ENCODE measurements around the gene SLC25A17. TPM values are rescaled to one million over a fixed set of nuclear protein-coding genes. Genes with fewer than 3 reads are reported as not detected.
A peak's percentile ranks its signal among the peaks of the same experiment; 100 is the strongest.
"Not testable (repeated sequence)": the region's sequence is repeated elsewhere in the genome, so short reads cannot be mapped to it uniquely, and the experiment has no call there.

The SLC25A17 gene
- total RNA-seq, 4 donors from 2014 or later, result 5.7 to 17.0 (median 12.2) TPM

- ATAC-seq, result no peak
- H3K4me1 ChIP-seq, result no peaks in the 10 kb centered on the region
- H3K27me3 ChIP-seq, result no peaks in the 10 kb centered on the region
- H3K36me3 ChIP-seq, result peaks cover 7 to 99% of the 10 kb centered on the region in 2 donors
- no peak for TF ChIP-seq POLR2A (IDR thresholded peaks at IDR 0.05)
- no peak for TF ChIP-seq POLR2AphosphoS5 (IDR thresholded peaks at IDR 0.05)
- no peak for TF ChIP-seq CTCF (IDR thresholded peaks at IDR 0.05)
- TF ChIP-seq EP300 (IDR thresholded peaks at IDR 0.05), result no peak
- no peak overlapping the region for H3K4me3 ChIP-seq
- no peaks in the 10 kb centered on the region for H3K9me3 ChIP-seq
- no peak overlapping the region for H3K27ac ChIP-seq
- 66 to 86% methylated on average over 6 of the region's 6 CpGs for WGBS, 2 donors (ENCODE audit: low coverage in 1 of 2)
Observed at GRCh38 chr22:40829131-40829530, 10.0 kb upstream of the SLC25A17 start.

- Histone ChIP-seq H3K9me3 (no peaks in the 10 kb centered on the region), H3K27ac (no peak overlapping the region), H3K4me1 (no peaks in the 10 kb centered on the region), H3K4me3 (no peak overlapping the region), H3K36me3 (peaks cover 7 to 97% of the 10 kb centered on the region in 2 donors), H3K27me3 (no peaks in the 10 kb centered on the region)
- 75 to 86% methylated on average over 7 of the region's 7 CpGs for WGBS, 2 donors (ENCODE audit: low coverage in 1 of 2)
- no peak for ATAC-seq
- TF ChIP-seq CTCF (IDR thresholded peaks at IDR 0.05) (no peak), EP300 (IDR thresholded peaks at IDR 0.05) (no peak), POLR2AphosphoS5 (IDR thresholded peaks at IDR 0.05) (no peak), POLR2A (IDR thresholded peaks at IDR 0.05) (no peak)
Observed at GRCh38 chr22:40826984-40827741, 8.0 kb upstream of the SLC25A17 start.

GRCh38 chr22:40826292-40826691 lies 7.1 kb upstream of the SLC25A17 start:
- not testable (repeated sequence) for ATAC-seq, H3K27me3 ChIP-seq, H3K27ac ChIP-seq, H3K4me1 ChIP-seq, H3K4me3 ChIP-seq, H3K9me3 ChIP-seq
- peaks cover 7 to 91% of the 10 kb centered on the region in 2 donors for H3K36me3 ChIP-seq
- WGBS, 2 donors (ENCODE audit: low coverage in 1 of 2), result 83% methylated on average over 1 of the region's 2 CpGs; no CpG with 5 or more reads in 1 of the 2 donors

- Histone ChIP-seq H3K27ac (no peak overlapping the region), H3K36me3 (peaks cover 0 to 63% of the 10 kb centered on the region in 2 donors), H3K4me3 (no peak overlapping the region), H3K27me3 (no peaks in the 10 kb centered on the region), H3K9me3 (no peaks in the 10 kb centered on the region), H3K4me1 (peaks cover 0 to 14% (median 5%) of the 10 kb centered on the region in 3 donors)
- no peak for TF ChIP-seq EP300 (IDR thresholded peaks at IDR 0.05)
- no peak for TF ChIP-seq POLR2AphosphoS5 (IDR thresholded peaks at IDR 0.05)
- TF ChIP-seq POLR2A (IDR thresholded peaks at IDR 0.05), result no peak
- no peak for TF ChIP-seq CTCF (IDR thresholded peaks at IDR 0.05)
- ATAC-seq, result no peak
- WGBS, 2 donors (ENCODE audit: low coverage in 1 of 2), result 81% methylated on average over 1 of the region's 1 CpG; no CpG with 5 or more reads in 1 of the 2 donors
Observed at GRCh38 chr22:40823426-40823825, 4.3 kb upstream of the SLC25A17 start.

GRCh38 chr22:40819599-40820140 lies 524 bp upstream of the SLC25A17 start:
- H3K27ac ChIP-seq, result peak overlapping the region; percentile 60 to 86 (median 81)
- no peak for TF ChIP-seq CTCF (IDR thresholded peaks at IDR 0.05)
- no peaks in the 10 kb centered on the region for H3K9me3 ChIP-seq
- peak overlapping the region; percentile 73 to 94 for H3K4me3 ChIP-seq
- peaks cover 0 to 40% (median 13%) of the 10 kb centered on the region in 3 donors for H3K4me1 ChIP-seq
- WGBS, 2 donors (ENCODE audit: low coverage in 1 of 2), result 0 to 2% methylated on average over 3 of the region's 4 CpGs
- peak; percentile 44 for ATAC-seq
- peaks cover 0 to 26% of the 10 kb centered on the region in 2 donors for H3K36me3 ChIP-seq
- H3K27me3 ChIP-seq, result no peaks in the 10 kb centered on the region
